ENCODE results near the gene AKAP7. TPM values are rescaled to one million over a fixed set of nuclear protein-coding genes. Genes with fewer than 3 reads are reported as not detected.
"Not testable (repeated sequence)": the region's sequence is repeated elsewhere in the genome, so short reads cannot be mapped to it uniquely, and the experiment has no call there.

Gene AKAP7
- total RNA-seq, 1 experiment from 2014 or later: 4.7 TPM

DNA sequence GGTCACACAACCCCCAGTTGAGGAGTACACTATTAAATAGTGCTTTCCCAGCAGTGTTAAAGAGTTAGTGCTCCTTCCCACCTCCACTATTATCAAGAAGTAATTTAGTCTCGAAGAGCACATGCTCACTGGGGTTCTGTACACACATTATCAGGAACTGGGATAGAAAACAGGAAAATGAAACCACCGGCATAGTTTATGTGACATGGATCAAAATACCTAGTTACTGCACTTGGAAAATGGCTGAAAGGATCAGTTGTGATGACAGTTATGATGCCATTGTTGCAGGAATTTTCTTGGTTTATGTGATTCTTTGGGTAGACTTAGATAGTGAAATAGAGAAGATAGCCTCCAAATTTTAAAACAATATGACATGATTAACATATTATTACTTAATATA lies 152.9 kb downstream of the AKAP7 start:
- DNase-seq (ENCODE audit: extremely low read depth, low read depth): no peak

DNA sequence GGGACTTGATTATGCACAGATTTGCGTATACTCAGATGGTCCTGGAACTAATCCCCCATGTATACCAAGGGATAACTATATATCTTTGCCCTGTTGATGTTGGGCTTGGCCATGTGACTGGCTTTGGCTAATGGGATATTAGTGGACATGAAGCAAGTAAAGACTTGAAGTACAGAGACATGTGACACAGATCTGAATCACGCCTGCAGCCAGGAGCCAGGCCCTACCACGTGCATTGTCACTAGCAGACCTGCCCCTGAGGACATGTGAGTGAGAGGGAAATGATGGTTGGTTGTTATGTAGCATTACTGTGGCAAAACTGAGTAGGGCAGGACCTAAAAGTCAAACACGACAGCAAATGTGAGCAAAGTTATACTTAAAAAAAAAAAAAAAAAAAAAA lies 155.7 kb downstream of the AKAP7 start:
- no peak for DNase-seq (ENCODE audit: extremely low read depth, low read depth)

DNA sequence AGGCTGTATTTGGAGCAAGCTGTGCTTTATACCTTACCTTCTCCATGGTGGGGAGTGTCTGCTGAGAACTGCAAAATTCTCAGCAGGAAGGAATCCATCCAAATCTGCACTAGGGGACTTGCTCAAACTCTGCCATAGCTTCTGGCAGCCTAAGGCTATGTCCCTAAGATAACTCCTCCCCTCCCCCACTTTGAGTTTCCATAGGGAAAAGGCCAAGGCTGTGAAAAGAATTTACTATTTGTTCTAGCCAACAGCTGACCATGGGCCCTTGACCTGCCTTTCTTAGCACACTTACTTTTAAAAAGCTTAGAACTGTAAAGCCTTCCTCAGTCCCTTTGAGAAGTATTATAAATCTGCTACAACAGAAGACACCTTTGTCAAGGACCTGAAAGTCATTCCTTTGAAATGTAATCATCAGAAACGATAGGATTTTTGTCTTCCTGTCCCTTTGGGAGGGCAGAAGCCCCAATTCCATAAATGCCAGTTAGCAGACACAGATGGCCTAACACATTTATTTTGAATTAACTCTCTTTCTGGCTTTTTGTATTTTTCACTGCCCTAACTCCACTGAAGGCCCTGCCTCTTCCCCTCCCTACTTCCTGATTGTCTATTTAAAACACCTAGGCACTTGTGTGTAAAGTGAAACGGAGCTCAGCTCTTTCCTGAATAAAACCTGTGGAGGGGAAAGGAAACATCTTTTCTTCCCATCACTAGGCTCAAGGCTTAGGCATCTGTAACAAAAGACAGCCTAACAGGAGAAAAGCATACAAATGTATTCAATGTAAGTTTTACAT lies 157.1 kb downstream of the AKAP7 start:
- no peak for DNase-seq (ENCODE audit: extremely low read depth, low read depth)

DNA sequence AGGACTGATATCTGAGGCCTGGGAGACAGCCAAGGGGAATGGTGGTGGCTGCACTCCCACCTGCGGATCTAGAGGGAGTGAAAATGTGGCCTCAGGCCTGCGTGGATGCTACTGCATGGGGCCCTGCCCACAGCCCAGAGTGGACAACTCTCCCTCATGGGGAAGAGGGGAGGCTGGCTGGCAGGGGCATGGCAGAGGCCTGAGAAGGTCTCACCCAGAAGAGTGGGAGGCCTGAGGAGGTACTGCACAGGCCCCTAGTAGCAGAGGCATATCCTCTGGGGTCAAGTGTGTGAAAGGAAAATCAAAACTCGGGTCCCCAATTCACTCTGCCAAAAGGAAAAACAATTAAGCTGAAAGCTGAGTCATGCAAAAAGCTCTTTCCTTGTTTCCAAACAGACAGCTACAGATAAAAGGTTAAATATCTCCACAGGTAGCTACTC lies 158.2 kb downstream of the AKAP7 start:
- no peak for DNase-seq (ENCODE audit: extremely low read depth, low read depth)

DNA sequence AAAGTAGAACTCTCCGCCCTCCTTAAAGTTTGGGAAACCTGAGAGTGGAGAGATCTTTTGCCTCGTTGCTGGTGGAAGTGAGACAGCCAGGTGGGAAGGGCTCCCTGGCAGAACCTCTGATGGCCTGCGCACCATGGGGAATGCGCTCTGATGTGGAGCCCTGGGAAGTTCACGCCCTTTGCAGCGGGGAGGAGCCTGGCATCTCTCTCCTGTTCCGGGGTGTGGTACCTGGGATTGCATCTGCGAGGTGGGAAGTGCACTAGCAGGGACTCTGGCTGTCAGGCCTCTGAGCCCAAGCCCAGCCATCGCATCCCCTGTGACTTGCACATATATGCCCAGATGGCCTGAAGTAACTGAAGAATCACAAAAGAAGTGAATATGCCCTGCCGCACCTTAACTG lies 159.8 kb downstream of the AKAP7 start:
- no peak for DNase-seq (ENCODE audit: extremely low read depth, low read depth)

DNA sequence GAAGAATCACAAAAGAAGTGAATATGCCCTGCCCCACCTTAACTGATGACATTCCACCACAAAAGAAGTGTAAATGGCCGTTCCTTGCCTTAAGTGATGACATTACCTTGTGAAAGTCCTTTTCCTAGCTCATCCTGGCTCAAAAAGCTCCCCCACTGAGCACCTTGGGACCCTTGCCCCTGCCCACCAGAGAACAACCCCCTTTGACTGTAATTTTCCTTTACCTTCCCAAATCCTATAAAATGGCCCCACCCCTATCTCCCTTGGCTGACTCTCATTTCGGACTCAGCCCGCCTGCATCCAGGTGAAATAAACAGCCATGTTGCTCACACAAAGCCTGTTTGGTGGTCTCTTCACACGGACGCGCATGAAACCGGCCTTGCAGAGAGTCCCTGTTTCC lies 165.6 kb downstream of the AKAP7 start:
- DNase-seq (ENCODE audit: extremely low read depth, low read depth): not testable (repeated sequence)

DNA sequence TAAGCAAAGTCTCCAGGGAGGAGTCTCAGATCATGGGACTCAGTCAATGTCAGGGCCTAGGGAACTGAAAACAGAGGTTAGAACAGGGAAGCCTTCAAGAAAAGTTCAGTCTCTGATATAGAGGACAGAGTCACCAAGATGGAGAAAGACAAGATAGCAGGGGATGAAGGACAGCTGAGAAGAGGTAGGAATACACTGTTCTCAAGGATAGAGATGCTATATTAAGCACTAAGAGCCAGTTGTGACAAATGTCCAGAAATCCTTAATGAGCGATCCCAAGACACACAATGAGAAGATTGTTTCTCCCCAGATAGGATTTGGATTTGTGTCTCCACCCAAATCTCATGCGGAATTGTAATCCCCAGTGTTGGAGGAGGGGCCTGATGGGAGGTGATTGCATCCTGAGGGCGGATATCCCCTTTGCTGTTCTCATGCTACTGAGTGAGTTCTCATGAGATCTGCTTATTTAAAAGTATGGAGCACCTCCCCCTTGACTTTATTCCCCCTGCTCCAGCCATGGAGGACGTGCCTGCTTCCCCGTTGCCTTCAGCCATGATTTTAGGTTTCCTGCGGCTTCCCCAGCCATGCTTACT lies 168.2 kb downstream of the AKAP7 start:
- no peak for DNase-seq (ENCODE audit: extremely low read depth, low read depth)

DNA sequence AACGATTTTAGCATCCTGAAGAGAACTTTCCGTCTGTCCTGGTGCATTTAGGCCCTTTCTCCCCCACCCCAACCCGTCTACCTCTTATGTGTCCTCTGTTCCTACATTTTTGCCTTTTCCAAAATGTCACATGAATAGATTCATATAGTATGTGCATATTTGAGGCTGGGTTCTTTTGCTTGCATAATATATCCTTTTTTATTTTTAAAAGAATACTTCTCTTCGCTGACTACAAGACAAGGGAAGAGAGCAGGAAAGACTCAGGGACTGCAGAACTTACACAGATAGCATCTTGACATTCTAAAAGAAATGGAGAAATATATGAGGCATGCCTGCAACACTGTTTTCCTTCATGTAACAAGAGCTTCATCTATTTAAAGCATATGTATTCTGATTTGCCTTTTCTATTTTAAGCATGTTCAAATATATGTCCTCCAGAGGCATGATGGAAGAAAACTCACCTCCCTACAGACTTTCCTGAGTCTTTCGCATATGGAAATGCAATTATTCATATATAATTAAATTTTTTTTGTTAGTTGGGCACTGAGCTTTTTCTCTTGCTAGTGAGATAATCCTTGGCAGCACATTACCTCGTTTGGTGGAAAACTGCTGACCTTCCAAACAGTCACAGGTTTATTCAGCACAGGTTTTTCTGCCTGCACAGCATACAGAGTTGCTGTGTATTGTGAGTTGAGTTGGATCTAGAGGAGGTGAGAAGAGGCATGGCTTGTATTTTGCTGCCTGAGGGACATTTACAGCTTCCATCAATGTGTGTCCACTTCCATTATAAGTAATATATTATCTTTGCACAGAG lies 170.0 kb downstream of the AKAP7 start:
- DNase-seq (ENCODE audit: extremely low read depth, low read depth): no peak

DNA sequence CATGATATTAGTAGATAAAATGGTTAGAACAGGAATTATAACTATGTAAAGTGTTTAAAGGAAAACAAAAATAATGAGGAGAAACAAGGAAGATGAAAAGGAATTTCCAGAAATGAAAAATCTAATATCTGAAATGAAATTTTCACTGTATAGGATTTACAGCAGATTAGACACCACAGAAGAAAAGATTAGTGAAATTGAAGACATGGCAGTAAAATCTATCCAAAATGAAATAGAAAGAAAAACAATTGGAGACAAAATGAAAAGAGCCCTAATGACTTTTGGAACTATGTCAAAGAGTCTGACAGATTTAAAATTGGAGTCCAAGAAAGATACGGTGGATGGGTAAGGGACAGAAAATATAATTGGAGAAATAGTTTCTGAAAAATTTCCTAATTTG lies 174.2 kb downstream of the AKAP7 start:
- DNase-seq (ENCODE audit: extremely low read depth, low read depth): no peak

DNA sequence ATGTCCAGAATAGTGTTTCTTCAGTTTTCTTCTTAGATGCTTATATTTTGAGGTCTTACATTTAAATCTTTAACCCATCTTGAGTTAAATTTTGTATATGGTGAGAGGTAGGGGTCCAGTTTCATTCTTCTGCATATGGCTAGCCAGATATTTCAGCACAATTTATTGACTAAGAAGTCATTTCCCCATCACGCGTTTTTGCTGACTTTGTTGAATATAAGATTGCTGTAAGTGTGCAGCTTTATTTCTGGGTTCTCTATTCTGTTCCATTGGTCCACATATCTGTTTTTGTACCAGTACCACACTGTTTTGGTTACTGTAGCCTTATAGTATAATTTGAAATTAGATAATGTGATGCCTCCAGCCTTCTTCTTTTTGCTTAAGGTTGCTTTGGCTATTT lies 179.6 kb downstream of the AKAP7 start:
- DNase-seq (ENCODE audit: extremely low read depth, low read depth): no peak

DNA sequence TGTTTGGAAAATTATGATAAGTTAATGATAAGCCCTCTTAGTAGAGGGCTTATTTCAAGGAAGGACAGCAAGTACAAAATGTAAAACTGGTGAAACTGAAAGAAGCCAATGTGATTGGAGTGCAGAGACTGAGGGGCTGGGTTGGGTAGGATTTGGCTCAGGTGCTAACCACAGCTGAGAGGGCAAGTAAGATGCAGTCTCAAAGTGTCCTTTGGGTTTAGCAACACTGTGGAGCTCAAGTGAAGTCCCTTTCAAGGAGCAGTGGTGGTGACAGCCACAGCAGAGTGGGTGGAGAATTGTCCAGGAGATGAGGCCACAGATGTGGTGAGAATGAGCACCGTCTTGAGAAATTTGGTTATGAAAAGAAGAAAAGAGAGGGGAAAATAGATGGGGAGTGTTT lies 181.4 kb downstream of the AKAP7 start:
- no peak for DNase-seq (ENCODE audit: extremely low read depth, low read depth)

DNA sequence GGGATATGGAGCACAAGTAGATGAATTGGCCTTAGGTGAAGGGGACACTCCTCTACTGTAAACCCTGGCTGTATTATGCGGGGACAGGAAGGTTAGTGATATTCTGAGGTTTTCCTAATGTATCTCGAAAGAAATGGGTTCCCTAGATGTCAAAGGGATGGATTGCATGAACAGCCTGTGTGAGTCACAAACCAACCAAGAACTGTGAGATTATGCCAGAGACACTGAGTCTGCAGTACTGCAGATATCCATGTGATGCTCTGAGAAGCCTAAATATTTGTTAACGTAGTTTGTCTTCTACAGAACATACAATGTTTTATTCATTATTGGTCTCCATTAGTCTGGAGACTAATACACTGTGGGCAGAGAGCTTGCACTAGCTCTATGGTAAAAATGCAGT lies 182.2 kb downstream of the AKAP7 start:
- no peak for DNase-seq (ENCODE audit: extremely low read depth, low read depth)

DNA sequence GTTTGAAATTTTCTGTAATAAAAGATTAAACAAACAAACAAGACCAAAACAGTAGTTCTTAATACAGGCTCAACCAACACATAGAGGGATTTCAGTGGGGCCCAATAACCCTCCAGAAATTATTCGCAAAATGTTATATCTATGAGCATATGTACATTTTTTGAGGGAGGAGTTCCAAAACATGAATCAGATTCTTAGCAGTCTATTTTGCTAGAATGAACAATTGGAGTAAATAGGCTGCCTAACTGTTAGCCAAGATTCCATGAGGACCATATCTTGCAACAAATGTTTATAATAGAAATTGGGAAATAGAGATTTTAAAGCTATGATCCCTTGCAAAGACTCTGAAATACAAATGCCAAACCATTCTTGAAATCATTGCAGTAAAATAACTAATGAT lies 186.3 kb downstream of the AKAP7 start:
- DNase-seq (ENCODE audit: extremely low read depth, low read depth): no peak

DNA sequence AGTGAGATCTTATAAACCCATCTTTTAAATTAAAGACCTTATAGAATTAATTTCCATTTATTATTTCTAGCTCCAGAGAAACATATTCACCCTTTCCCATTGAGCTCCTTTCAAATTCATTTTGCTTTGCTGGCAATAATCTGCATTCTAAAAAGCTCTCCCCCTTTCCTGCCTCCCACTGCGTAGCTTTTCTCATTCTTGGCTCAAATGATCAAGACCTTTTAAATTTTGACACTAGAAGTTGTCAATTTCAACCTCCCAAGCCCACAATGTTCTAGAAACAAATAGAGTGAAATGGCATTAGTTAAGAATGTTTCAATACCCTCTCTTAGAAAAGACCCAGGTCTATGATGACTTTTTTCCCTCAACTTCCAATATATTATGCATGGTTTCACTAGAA lies 186.9 kb downstream of the AKAP7 start:
- no peak for DNase-seq (ENCODE audit: extremely low read depth, low read depth)

DNA sequence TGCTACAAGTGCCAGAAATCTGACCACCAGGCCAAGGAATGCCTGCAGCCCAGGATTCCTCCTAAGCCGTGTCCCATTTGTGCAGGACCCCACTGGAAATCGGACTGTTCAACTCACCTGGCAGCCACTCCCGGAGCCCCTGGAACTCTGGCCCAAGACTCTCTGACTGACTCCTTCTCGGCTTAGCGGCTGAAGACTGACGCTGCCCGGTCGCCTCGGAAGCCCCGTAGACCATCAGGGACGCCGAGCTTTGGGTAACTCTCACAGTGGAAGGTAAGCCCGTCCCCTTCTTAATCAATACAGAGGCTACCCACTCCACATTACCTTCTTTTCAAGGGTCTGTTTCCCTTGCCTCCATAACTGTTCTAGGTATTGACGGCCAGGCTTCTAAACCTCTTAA lies 190.4 kb downstream of the AKAP7 start:
- DNase-seq (ENCODE audit: extremely low read depth, low read depth): not testable (repeated sequence)

DNA sequence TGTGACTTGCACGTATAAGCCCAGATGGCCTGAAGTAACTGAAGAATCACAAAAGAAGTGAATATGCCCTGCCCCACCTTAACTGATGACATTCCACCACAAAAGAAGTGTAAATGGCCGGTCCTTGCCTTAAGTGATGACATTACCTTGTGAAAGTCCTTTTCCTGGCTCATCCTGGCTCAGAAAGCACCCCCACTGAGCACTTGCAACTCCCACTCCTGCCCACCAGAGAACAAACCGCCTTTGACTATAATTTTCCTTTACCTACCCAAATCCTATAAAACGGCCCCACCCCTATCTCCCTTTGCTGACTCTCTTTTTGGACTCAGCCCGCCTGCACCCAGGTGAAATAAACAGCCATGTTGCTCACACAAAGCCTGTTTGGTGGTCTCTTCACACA lies 193.5 kb downstream of the AKAP7 start:
- DNase-seq (ENCODE audit: extremely low read depth, low read depth): not testable (repeated sequence)

DNA sequence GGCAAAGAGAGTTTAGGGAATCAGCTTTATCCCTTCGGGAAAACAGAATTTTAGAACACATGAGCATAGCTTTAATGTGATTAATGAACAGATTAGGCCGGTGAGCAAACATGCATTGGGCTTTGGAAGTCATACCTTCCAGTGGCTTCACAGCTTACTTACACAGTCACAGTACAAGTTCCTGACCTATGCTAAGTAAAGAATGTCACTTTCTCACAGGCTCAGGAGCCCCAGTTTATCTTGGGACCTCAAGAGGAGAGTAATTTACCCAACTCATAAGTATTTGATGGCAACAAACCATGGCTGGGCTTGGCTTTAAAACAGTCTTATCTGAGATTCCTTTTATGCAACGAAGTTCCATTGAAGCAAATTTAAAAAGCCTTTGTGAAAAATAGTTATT lies 195.9 kb downstream of the AKAP7 start:
- no peak for DNase-seq (ENCODE audit: extremely low read depth, low read depth)

DNA sequence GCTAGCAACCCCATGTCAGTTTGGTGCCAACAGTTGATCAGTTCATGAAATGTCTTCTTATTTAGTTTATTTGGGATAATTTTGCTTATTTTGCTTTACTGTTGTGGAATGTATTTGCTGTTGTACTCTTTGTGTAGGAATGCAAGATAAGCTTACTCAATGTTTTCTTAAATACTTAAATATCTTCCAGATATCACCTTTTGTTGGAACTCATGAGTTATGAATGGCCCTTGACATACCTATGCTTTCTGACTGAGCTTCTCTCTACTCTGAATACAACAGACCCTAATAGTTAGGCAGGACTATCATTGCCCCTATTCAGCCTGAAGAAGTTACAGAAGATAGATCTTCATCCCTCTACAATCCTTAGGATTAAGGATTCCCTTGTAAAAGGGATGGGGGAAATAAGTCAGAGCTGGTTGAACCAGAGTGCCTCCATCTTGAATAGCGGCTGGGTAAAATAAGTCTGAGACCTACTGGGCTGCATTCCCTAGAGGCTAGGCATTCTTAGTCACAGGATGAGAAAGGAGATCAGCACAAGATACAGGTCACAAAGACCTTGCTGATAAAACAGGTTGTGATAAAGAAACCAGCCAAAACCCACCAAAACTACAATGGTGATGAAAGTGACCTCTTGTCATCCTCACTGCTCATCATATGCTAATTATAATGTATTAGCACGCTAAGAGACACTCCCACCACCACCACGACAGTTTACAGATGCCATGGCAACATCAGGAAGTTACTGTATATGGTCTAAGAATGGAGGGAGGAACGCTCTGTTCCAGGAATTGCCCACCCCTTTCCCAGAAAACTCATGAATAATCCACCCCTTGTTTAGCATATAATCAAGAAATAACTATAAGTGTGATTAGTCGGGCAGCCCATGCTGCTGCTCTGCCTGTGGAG lies 196.9 kb downstream of the AKAP7 start:
- DNase-seq (ENCODE audit: extremely low read depth, low read depth): no peak
